Trophoblast cell (in vitro differentiated cells and primary cell): Measurements from ENCODE around the gene SCN4A.
A peak's percentile ranks its signal among the peaks of the same experiment; 100 is the strongest.

Source experiments
- DNase-seq, 2 donors: peaks; one replicate each; pipeline ENCODE4 v3.0.0-alpha.2; 2016
- H2AFZ ChIP-seq: 2 replicates; pipeline ENCODE4 v1.6.1; 2013; ENCODE audit warnings: low read length, moderate library complexity, mild to moderate bottlenecking; ENCODE audit not compliant: insufficient read depth, poor library complexity
- H2AK5ac ChIP-seq: 2 replicates; pipeline ENCODE4 v1.6.1; 2013; ENCODE audit warnings: mild to moderate bottlenecking, low read length
- H2BK120ac ChIP-seq: 2 replicates; pipeline ENCODE4 v1.6.1; 2013; ENCODE audit warnings: low read length, mild to moderate bottlenecking, moderate library complexity; ENCODE audit not compliant: insufficient read depth, poor library complexity
- H2BK12ac ChIP-seq: 2 replicates; pipeline ENCODE4 v1.6.1; 2013; ENCODE audit warnings: mild to moderate bottlenecking, low read length, moderate library complexity
- H2BK5ac ChIP-seq: 2 replicates; pipeline ENCODE4 v1.6.1; 2013; ENCODE audit warnings: low read length, low read depth, moderate library complexity, mild to moderate bottlenecking; ENCODE audit not compliant: poor library complexity
- H3K14ac ChIP-seq: 2 replicates; pipeline ENCODE4 v1.6.1; 2013; ENCODE audit warnings: mild to moderate bottlenecking, low read length
- H3K18ac ChIP-seq: 2 replicates; pipeline ENCODE4 v1.6.1; 2013; ENCODE audit warnings: mild to moderate bottlenecking, low read length
- H3K23ac ChIP-seq: 2 replicates; pipeline ENCODE4 v1.6.1; 2013; ENCODE audit warnings: low read length
- H3K27ac ChIP-seq: 2 replicates; pipeline ENCODE4 v1.5.1; 2013; ENCODE audit warnings: low read depth, mild to moderate bottlenecking, inconsistent platforms, low read length, moderate library complexity
- H3K27me3 ChIP-seq: 2 replicates; pipeline ENCODE4 v1.6.1; 2013; ENCODE audit warnings: inconsistent platforms, mild to moderate bottlenecking, low read length, moderate library complexity; ENCODE audit not compliant: insufficient read depth
- H3K36me3 ChIP-seq, 2 experiments: 1 replicate in 1 of 2; 2 replicates in 1 of 2; pipeline ENCODE4 v1.6.1; 2013; ENCODE audit warnings: low read length in 2 of 2, mild to moderate bottlenecking in 2 of 2, moderate library complexity in 1 of 2; ENCODE audit not compliant: insufficient read depth in 2 of 2, control insufficient read depth in 1 of 2
- H3K4ac ChIP-seq: 2 replicates; pipeline ENCODE4 v1.6.1; 2013; ENCODE audit warnings: low read depth, mild to moderate bottlenecking, low read length, moderate library complexity
- H3K4me1 ChIP-seq, 2 experiments: 1 replicate in 1 of 2; 2 replicates in 1 of 2; pipeline ENCODE4 v1.6.1; 2013; ENCODE audit warnings: low read length in 2 of 2, mild to moderate bottlenecking in 2 of 2, moderate library complexity in 1 of 2; ENCODE audit not compliant: insufficient read depth in 2 of 2, control insufficient read depth in 1 of 2
- H3K4me2 ChIP-seq: 2 replicates; pipeline ENCODE4 v1.6.1; 2013; ENCODE audit warnings: inconsistent platforms, mild to moderate bottlenecking, low read length, moderate library complexity
- H3K4me3 ChIP-seq: 2 replicates; pipeline ENCODE4 v1.5.1; 2013; ENCODE audit warnings: mild to moderate bottlenecking, low read depth, low read length, inconsistent platforms
- H3K79me1 ChIP-seq: one replicate; pipeline ENCODE4 v1.6.1; 2013; ENCODE audit warnings: low read length
- H3K79me2 ChIP-seq: 2 replicates; pipeline ENCODE4 v1.6.1; 2013; ENCODE audit warnings: low read length, mild to moderate bottlenecking; ENCODE audit not compliant: control insufficient read depth, insufficient read depth, poor library complexity
- H3K9ac ChIP-seq: 2 replicates; pipeline ENCODE4 v1.6.1; 2013; ENCODE audit warnings: mild to moderate bottlenecking, low read length
- H3K9me3 ChIP-seq: 2 replicates; pipeline ENCODE4 v1.6.1; 2013; ENCODE audit warnings: low read depth, mild to moderate bottlenecking, control low read depth, inconsistent platforms, low read length; ENCODE audit not compliant: insufficient read depth
- H4K12ac ChIP-seq: 2 replicates; pipeline ENCODE4 v1.6.1; 2013; ENCODE audit warnings: low read depth, mild to moderate bottlenecking, low read length, moderate library complexity
- H4K8ac ChIP-seq: 2 replicates; pipeline ENCODE4 v1.6.1; 2013; ENCODE audit warnings: low read depth, mild to moderate bottlenecking, low read length, moderate library complexity
- H4K91ac ChIP-seq: one replicate; pipeline ENCODE4 v1.6.1; 2013; ENCODE audit warnings: low read depth, mild to moderate bottlenecking, low read length, moderate library complexity
- WGBS: extraction: QIAGEN DNeasy Blood & Tissue Kit; methylation state at CpG from one replicate; pipeline ENCODE4 v1.1.7; 2013; ENCODE audit warnings: missing lambda C conversion rate; ENCODE audit not compliant: insufficient read length, insufficient coverage; ENCODE audit errors: extremely low coverage; 5-methylcytosine and 5-hydroxymethylcytosine counted together

The SCN4A gene

DNA sequence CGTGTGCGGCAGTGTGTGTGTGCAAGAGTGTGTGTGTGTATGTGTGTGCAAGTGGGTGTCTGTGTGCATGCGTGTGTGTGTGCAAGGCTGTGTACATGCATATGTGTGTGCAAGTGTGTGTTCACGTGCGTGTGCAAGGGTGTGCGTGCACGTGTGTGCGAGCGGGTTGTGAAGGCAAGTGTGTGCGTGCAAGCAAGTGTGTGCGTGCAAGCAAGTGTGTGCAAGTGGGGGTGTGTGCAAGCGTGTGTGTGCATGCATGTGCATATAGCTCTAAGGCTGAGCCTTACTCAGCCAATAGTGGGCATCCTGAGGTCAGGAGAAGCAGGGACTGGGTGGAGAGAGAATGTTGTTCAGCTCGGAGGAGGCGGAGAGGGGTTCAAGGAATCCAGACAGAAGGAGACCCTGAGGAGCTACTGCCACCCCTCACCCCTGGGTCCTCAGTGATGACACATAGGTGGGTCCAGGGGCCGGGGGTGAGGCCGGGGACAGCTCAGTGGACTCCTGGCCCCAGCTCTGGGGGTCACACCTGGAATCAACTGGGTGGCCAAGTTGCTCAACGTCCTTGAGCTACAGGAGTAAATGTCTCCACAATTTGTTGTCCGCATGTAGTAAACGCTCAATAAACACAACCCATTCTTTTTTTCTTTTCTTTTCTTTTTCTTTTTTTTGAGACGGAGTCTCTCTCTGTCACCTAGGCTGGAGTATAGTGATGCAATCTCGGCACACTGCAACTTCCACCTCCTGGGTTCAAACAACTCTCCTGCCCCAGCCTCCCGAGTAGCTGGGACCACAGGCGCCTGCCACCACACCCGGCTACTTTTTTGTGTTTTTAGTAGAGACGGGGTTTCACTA, 27.2 kb upstream of the SCN4A start:
- Histone ChIP-seq H2BK120ac (no peak overlapping the region), H3K14ac (no peak overlapping the region), H3K9me3 (peaks cover 6% of the 10 kb centered on the region), H3K79me1 (peaks cover 2% of the 10 kb centered on the region), H3K18ac (no peak overlapping the region), H4K8ac (no peak overlapping the region), H3K79me2 (no peaks in the 10 kb centered on the region), H4K12ac (no peak overlapping the region), H2AFZ (no peak overlapping the region), H3K36me3 (no peaks in the 10 kb centered on the region), H3K23ac (no peak overlapping the region), H3K4ac (no peak overlapping the region), H2BK12ac (no peak overlapping the region), H3K9ac (no peak overlapping the region), H3K27me3 (no peaks in the 10 kb centered on the region), H3K27ac (no peak overlapping the region), H3K4me2 (no peak overlapping the region), H2BK5ac (no peak overlapping the region), H3K4me3 (no peak overlapping the region), H4K91ac (no peak overlapping the region), H3K4me1 (peaks cover 8 to 12% of the 10 kb centered on the region in 2 experiments), H2AK5ac (no peak overlapping the region)
- no peak for DNase-seq
- WGBS = no CpG with 5 or more reads among the region's 25 CpGs

GRCh38 chr17:63998721-63999679, 26.3 kb upstream of the SCN4A start:
- Histone ChIP-seq H3K27me3 (no peaks in the 10 kb centered on the region), H2BK5ac (no peak overlapping the region), H3K4me3 (peak overlapping the region; percentile 66), H3K4me1 (peaks cover 8 to 12% of the 10 kb centered on the region in 2 experiments), H4K12ac (no peak overlapping the region), H3K9ac (no peak overlapping the region), H3K4me2 (peak overlapping the region; percentile 65), H2BK120ac (no peak overlapping the region), H3K27ac (no peak overlapping the region), H3K4ac (no peak overlapping the region), H4K91ac (no peak overlapping the region), H3K79me1 (peaks cover 2% of the 10 kb centered on the region), H3K23ac (no peak overlapping the region), H4K8ac (no peak overlapping the region), H3K79me2 (no peaks in the 10 kb centered on the region), H3K9me3 (peaks cover 6% of the 10 kb centered on the region), H2AFZ (no peak overlapping the region), H2BK12ac (no peak overlapping the region), H3K36me3 (no peaks in the 10 kb centered on the region), H2AK5ac (no peak overlapping the region), H3K14ac (no peak overlapping the region), H3K18ac (no peak overlapping the region)
- DNase-seq = no peak
- no CpG with 5 or more reads among the region's 33 CpGs for WGBS

- H4K91ac ChIP-seq = peak within 1 kb of the TSS; percentile 36
- peak; percentile 44 to 76 for DNase-seq
- no peaks in the 10 kb centered on the region for H3K79me2 ChIP-seq
- H2BK5ac ChIP-seq = no peak within 1 kb of the TSS
- H3K4me2 ChIP-seq = peak within 1 kb of the TSS; percentile 65
- peak within 1 kb of the TSS; percentile 42 for H3K14ac ChIP-seq
- peak within 1 kb of the TSS; percentile 32 for H4K12ac ChIP-seq
- H3K4ac ChIP-seq = no peak within 1 kb of the TSS
- peak within 1 kb of the TSS; percentile 95 for H2AFZ ChIP-seq
- peak within 1 kb of the TSS; percentile 65 for H2BK12ac ChIP-seq
- H4K8ac ChIP-seq = peak within 1 kb of the TSS; percentile 72
- peak within 1 kb of the TSS; percentile 64 for H2BK120ac ChIP-seq
- no peaks in the 10 kb centered on the region for H3K27me3 ChIP-seq
- no peaks in the 10 kb centered on the region for H3K36me3 ChIP-seq
- H3K4me3 ChIP-seq = peak within 1 kb of the TSS; percentile 66
- peaks cover 2% of the 10 kb centered on the region for H3K79me1 ChIP-seq
- H3K4me1 ChIP-seq = peaks cover 8 to 12% of the 10 kb centered on the region in 2 experiments
- H3K27ac ChIP-seq = no peak within 1 kb of the TSS
- WGBS = no CpG with 5 or more reads among the region's 43 CpGs
- H3K18ac ChIP-seq = peak within 1 kb of the TSS; percentile 76
- no peak within 1 kb of the TSS for H3K9ac ChIP-seq
- peaks cover 9% of the 10 kb centered on the region for H3K9me3 ChIP-seq
- H2AK5ac ChIP-seq = no peak within 1 kb of the TSS
- no peak within 1 kb of the TSS for H3K23ac ChIP-seq
Observed at GRCh38 chr17:63998050-63998720, 25.5 kb upstream of the SCN4A start, which contains the start of gene PRR29. TSS of gene PRR29 (plus strand) at chr17:63998351. CDS start at chr17:63998365, 14 bp downstream.
